GM18498 (cell line): ENCODE measurements around the gene RIPOR3.
"Not testable (repeated sequence)": the region's sequence is repeated elsewhere in the genome, so short reads cannot be mapped to it uniquely, and the experiment has no call there.

Experiments
- ATAC-seq: cut with Tn5 transposase; IDR thresholded peaks from one replicate; pipeline ENCODE4 v1.9.1; 2021; ENCODE audit warnings: mild to moderate bottlenecking, moderate library complexity; ENCODE audit not compliant: unreplicated experiment

The RIPOR3 gene

DNA sequence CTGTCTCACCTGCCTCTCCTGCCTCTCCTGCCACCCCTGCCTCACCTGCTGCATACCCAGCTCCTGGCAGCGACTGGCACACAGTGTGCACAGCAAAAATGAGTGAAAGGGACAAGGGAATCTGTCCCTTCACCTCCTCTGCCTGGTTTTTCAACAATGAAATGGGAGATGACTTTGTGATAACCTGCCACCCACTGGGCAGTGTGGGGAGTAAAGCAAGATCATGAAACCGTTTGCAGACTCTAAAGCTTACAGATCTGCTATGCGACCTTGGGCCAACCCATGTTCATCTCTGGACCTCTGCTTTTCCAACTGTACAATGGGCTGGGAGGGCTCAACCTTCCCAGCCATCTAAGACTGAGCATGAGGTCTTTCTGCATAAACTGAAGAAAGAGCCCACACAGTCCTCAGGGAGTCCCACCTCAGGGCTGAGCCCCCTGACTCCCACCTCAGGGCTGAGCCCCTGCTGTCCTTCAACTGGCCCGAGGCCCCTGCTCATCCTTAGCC lies 81.1 kb downstream of the RIPOR3 start:
- no peak for ATAC-seq

GRCh38 chr20:50609438-50609989 lies 81.8 kb downstream of the RIPOR3 start:
- ATAC-seq, result no peak

DNA sequence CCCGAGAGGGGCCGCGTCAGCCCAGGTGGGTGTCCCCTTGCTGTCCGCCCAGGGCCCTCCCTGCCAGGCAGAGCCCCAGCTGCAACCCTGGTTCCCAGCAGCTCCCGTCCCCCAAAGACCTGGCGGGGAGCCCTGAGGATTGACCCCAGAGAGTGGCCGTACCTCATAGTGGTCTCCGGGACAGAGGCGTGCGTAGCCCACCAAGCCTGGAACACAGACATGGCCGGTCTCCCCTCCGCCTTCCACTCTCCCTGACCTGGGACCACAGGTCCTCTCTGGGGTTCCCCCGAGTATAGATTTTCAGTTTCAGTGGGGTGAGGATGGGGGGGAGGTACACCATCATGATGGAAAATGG lies 82.6 kb downstream of the RIPOR3 start:
- no peak for ATAC-seq

DNA sequence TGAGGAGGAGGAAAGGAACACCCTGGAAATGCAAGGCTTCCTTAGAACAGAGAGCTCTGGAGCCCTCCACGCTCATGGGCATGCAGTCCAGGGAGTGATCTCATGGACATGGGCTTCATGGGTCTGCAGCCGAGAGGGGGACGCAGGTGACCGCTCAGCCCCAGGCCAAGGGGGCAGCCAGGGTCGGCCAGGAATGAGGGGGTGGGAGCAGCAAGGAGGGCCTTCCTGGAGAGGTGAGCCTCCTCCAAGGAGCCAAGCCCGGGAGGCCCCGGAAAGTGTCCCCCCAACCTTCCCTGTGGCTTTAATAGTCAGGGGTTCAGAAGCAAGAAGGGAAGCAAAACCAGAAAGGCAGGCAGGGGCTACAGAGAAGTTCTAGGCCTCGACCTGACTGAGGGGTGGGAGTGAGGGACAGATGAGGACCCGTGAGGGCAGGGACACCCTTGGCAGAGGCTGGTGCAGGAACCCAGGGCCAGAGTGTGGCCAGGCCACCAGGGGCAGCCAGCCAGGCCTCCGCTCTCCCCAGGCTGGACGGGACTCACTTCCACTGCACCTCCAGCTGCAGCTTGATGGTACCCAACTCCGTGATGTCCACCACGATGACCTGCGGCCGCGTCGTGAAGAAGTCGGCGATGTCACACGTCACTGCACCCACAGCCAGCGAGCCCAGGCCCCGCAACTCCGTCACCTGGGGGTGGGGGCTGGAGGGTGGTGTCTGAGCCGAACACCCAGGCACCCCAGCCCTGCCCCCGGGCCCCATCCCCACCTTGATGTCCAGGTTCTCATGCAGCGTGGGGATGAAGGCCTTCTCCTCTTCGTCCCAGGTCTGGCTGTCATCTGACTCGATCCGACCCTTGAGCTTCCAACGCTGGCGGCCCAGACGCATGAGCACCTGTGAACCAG lies 83.2 kb downstream of the RIPOR3 start:
- ATAC-seq, result no peak

DNA sequence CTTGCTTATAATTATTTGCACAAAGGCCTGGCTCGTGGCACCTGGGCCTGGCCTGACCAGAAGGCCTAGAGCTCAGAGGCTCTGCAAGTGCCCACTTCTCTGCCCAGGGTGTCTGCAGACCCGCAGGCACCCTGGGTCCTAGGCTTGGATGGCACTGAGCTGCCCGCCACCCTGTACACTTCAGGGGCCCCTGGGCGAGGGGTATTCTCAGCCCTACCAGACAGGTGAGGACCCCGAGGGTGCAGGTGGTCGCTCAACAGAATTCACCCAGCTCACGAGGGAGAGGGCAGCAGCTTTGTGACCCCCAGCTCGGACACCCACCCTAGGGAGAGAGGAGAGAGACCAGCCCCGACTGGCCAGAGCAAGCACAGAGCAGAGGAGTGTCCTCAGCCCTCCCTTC lies 83.9 kb downstream of the RIPOR3 start:
- no peak for ATAC-seq

- ATAC-seq, result no peak
Observed at GRCh38 chr20:50605136-50605535, 86.2 kb downstream of the RIPOR3 start.

DNA sequence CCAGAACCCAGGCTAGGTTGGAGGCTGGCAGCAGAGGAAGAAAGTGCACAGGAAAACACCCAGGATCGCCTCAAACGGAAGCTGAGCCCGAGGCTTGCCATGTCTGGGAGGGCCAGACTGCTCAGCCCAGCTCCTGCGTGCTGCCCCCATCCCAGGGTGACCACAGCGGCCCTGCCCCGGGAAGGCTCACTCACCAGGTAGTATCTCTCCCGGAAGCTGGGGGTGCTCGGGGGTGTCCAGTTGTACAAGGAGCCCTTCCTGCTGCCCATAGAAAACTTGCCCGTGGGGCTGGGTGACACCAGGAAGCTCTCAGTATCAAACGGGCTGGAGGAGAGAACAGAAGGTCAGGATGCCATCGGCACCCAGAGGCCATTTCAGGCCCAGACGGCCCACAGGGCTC lies 86.9 kb downstream of the RIPOR3 start:
- no peak for ATAC-seq

DNA sequence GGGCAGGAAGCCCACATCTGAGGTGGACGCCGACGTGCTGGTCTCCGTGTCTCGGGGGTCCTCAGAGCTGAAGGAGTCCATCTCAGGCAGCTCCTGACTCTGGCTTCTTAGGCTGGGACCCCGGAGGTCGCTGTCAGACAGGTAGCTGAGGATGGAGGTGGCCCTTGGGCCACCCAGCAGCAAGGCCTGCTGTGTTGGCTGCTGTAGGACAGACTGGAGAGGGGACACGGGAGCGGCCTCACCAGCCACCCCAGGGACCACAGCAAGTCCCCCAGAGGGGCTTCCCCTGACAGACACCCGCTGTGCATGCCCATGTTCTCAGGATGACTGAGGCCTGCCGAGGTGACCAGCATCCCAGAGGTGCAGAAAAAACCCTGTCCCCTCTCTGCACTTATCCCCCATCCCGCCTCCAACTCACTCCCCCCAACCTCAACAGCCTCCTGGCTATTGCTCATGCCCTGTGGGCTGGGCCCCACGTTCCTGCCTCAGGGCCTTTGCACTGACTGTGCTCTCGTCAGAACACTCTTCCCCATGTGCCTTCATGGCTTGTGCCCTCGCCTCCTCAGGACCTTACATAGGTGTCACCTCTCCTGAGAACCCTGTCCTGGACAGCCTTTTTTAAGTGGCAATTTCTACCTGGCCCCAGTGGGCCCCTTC lies 88.8 kb downstream of the RIPOR3 start:
- ATAC-seq, result no peak

DNA sequence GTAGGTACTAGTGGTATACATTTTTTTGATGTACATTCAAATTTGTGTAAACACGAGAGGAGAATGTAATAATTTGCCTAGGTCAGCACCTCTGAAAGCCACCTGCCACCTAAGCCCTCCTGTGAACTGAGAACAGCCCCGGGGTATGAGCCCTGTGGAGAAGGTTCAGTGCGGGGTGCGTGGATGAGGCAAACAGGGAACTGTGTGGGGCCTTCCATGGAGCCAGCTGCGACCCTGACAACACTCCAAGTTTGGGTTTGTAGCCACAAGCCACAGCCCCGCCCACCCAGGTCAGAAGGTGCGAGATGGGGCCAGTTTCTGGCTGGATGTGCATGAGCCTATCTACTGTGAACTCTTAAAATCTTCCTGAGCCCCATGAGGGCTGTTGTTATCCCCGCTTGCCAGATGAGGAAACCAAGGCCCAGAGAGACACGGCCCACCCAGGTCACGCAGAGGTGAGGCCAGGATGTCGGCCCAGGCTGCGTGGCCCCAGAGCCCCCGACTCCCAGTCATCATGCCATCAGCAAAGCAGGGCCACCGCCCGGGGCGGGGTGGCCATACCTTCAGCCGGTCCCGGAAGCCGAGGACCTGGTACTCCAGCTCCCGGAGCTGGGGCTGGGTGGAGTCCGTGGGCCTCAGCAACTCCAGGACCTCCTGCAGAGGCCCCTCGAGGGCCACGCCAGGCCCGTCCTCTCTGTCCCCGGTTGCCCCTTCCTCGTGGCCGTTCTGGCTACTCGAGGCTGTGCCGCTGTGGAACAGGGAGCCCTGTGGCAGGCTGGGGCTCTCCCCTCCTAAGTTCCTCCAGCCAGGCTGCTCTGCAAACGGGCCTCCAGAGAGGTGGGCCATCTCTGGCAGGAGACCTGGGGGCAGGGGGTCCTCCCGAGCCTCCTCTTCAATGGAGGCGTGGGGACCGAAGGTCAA lies 89.6 kb downstream of the RIPOR3 start:
- ATAC-seq, result no peak

DNA sequence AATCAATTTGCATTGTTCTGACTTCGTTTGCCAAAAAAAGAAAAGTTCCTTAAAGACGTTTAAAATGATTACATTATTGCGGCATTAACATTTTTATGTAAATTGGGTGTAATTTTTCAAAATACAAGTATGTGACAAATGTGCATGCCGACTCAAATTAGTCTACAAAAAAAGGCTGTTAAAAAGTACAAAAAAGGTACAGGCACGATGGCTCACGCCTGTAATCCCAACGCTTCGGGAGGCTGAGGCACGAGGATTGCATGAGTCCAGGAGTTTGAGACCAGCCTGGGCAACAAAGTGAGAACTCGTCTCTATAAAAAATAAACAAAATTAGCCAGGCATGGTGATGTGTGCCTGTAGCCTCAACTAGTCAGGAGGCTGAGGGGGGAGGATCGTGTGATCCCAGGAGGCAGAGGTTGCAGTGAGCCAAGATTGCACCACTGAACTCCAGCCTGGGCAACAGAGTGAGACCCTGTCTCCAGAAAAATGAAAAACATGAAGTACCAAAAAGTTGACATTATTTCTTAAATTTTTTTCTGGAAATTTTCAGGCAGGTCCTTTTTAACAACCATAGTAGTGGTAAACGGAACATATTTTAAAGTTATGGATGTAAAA lies 91.0 kb downstream of the RIPOR3 start:
- no peak for ATAC-seq

DNA sequence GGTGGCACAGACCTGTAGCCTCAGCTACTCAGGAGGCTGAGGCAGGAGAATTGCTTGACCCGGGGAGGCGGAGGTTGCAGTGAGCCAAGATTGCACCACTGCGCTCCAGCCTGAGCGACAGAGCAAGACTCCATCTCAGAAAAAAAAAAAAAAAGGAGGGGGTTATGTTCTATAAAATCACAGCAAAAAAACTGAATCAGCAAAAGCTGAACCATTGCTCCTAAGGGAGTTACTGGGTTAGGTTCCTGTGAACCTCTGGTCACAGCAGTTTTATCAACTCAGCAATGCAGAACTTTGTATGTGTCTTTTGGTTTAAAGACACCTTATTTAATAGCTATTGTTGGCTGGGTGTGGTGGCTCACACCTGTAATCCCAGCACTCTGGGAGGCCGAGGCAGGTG lies 92.6 kb downstream of the RIPOR3 start:
- not testable (repeated sequence) for ATAC-seq

DNA sequence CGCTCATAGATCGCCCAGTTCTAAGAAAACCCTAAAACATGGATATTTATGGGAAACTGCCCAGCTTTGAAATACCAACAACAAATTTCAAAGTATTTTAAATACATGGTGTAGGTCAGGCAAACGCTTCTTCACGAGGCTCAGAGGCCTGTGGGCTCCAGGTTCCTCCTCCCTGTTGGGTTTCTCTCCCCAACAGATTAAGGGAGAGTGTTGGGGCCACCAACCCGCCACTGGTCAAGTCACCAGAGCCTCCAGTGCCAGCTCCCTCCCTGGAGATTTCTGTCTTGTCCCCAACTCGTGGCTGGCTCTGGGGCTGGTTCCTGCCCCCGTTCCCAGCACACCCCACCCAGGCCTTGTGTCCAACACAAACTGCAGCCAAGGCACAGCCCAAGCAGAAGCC lies 93.3 kb downstream of the RIPOR3 start:
- ATAC-seq, result no peak

DNA sequence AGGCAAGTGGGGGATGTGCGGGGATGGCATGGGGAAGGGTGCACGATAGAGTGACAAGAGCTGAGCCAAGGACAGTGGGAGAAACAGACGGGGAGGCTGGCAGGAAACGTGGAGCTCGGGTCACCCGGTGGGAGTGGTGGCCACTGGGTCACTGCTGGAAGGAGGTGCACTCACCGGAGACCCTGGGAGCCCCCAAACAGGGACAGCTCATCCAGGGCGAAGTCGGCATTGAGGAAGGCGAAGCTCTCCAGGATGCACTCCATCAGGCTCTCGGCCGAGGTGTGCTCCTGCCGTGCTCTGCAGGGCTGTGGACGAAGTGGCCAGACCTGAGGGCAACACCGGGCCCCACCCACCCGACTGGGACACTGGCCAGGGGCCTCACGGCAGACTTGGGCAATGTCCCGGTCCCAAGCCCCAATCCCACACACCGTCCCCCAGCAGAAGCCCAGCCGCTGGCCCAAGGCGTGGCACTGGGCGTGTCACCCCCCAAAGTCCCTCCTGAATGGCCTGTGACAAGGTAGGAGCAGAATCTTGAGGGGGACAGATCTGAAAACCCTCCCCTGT lies 93.9 kb downstream of the RIPOR3 start:
- ATAC-seq, result no peak

- no peak for ATAC-seq
Observed at GRCh38 chr20:50596694-50597021, 94.7 kb downstream of the RIPOR3 start.

GRCh38 chr20:50595988-50596693 lies 95.2 kb downstream of the RIPOR3 start:
- ATAC-seq, result no peak

DNA sequence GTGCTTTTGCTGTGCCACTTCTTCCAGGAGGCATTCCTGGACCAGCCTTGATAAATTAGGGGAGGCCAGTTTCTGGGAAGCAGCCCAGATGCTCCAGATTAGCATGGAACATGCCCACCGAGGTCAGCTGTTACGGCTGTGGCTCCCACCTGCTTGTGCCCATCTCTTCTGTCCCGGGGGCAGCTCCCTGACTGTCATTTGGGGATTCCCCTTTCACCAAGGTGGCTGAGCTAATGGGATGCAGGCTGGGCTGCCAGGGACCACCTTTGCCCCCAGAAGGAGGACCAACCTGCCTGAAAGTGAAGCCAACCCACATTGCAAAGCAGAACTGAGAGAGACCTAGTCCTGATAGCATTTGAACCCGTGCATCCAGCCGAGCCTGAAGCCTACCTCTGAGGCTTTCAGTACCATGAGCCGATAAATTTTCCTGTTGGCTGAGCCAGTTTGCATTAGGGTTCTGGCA lies 95.9 kb downstream of the RIPOR3 start:
- ATAC-seq, result no peak

- ATAC-seq, result no peak
Observed at GRCh38 chr20:50594591-50595432, 96.5 kb downstream of the RIPOR3 start.

DNA sequence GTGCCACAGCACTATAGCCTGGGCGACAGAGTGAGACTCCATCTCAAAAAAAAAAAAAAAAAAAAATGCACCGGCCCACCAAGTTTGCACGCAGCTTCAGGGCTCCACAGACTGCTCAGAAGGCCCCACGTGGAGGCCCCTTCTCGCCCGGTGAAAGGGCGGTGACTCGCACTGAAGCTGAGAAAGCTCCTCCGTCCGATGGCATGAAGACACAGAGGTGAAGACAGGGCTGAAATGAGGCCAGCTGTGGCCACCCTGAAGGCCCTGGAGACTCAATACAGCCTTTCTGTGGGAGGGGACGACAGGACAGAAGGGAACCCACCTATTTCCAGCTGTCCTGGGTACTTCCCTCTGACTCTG lies 97.1 kb downstream of the RIPOR3 start:
- ATAC-seq, result no peak

DNA sequence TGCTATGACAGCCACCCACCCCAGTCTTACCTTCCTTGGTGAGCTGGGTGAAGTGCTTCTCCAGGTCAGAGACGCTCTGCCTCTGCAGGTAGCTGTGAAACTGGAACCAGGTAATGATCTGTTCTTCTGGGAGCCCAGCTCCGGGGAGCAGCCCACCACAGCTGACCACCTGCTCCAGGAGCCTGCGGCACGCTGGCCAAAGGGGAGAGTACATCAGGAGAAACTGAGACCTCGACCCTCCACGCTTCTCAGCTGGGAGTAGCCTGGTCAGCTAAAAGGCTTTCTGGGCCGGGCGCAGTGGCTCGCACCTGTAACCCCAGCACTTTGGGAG lies 98.4 kb downstream of the RIPOR3 start:
- ATAC-seq, result no peak
